SHP77 (cell line): ENCODE results near the gene NEDD4L.
"Not testable (repeated sequence)": the region's sequence is repeated elsewhere in the genome, so short reads cannot be mapped to it uniquely, and the experiment has no call there.

Source experiments
- DNase-seq, 2 experiments: peaks; one replicate each; lab custom pipeline; 2025; lab: John Stamatoyannopoulos, UW

Gene NEDD4L

DNA sequence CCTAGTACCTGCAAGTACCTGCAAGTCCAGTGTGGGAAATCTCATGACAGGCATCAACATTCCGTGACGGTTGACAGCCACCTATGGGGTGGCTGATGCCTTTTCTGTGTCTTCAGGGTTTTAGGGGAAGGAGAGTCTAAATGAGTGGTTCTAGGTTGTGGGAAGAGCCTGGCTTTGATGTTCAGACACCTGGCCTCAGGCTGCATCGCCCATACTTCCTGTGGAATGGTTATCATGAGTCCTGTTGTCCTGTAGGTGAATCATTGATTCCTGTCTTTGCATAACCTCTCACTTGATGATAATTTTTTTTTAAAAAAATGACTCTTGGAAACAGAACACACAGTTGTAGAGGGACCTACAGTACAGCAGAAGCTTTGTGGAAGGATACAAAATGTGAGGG is 108.9 kb downstream of the NEDD4L start:
- DNase-seq: no peak

DNA sequence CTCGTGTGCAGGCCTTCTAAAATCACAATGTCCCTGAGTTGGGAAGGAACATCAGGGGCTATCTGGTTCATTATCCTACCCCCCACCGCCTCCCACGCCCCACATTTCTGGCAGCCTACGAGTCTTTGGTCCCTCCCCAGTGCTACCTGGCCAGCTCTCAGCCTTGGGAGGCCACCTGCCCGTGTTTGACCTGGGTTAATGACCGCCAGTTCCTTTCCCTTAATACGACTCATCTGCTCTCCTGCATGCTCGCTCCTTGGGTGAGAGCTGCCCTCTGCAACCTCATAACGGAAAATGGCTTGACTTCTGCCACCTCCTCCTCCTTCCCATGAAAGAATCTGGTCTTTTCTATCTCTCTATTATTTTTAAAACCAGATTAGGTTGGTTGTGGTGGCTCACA is 112.5 kb downstream of the NEDD4L start:
- DNase-seq: no peak

DNA sequence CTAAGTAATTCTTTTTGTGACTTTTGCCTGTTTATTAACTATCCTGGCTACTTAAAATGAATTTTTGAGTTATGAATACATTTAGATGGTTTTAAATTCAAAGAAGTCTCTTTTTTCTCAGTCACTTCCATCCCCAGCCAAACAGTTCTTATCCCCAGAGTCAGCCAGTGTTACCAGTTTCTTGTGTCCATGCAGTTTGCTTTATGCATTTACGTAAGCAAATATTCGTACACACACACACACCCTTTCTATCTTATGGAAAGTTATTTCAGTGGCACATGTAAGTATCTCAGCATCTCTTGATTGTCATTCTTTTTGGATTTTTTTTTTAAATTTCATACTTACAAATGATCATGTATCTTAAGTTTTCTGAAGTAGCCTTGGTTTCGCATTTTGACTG is 113.2 kb downstream of the NEDD4L start:
- DNase-seq: no peak

DNA sequence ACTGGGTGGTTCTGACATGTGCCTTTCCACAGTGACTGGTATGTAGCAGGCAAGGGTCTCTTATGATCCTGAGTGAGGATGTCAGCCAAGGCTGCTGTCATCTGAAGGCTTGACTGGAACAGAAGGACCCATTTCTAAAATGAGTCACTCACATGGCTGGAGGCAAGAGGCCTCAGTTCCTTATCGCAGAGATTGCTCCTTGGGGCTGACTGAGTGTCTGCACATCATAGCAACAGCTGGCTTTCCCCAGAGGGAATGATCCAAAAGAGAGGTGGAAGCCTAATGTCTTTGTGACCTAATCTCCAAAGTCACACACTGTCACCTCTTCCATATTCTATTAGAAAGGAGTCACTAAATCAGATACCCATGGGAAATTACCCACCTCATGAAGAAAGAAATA is 114.0 kb downstream of the NEDD4L start:
- no peak for DNase-seq

DNA sequence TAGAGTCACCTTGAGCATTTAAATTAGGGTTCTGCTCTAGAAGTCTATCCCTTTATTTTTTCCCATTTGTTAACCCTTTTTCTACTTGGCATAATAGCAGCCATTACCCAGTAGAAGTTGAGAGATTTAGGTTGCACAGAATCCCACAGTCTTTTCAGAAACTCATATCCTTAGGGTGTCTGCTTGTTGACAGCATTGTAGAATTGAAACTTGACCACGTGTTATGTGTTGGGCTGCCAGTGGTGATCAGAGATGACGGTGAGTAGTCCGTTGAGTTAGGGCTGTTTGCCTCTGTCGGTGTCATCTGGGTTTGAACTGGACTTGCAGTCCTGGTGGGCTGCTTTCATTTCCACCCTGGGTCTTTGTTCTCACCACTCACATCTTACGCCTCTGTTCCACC is 114.4 kb downstream of the NEDD4L start:
- no peak for DNase-seq

DNA sequence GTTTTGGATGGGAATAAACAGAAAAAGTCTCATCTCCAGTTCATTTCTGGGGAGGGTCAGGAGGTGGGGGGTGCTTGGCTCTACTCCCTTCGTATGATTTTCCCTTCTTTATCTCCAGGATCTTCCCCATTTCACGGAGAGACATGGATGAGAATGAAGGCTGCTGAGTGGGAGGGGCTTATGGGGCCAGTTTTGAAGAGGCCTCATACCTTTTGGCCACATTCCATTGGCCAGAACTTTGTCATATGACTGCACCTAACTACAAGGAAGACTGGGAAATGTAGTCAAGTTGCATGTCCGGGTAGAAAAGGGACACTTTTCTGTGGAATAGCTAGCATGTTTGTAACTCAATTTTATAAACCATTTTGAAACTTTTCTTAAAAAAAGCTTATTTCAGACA is 117.6 kb downstream of the NEDD4L start:
- no peak for DNase-seq

DNA sequence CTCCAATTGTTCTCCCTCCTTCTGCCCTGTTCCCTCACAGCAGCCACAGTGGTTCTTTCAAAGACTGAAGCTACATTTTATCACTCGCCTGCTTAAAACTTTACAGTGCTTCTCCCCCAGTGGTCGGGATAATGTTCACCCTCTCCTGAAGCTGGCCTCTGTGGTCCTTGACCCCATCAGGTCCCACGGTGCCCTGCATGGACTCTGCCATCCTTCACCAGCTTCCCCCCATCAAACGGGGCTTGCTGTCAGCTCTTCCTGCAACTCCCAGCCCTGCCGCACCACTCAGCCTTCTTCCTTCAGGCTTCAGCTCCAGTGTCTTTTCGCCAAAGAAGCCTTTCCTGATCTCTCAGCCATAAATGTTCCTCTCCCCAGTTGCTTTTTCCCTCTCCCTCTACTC is 118.1 kb downstream of the NEDD4L start:
- no peak for DNase-seq

DNA sequence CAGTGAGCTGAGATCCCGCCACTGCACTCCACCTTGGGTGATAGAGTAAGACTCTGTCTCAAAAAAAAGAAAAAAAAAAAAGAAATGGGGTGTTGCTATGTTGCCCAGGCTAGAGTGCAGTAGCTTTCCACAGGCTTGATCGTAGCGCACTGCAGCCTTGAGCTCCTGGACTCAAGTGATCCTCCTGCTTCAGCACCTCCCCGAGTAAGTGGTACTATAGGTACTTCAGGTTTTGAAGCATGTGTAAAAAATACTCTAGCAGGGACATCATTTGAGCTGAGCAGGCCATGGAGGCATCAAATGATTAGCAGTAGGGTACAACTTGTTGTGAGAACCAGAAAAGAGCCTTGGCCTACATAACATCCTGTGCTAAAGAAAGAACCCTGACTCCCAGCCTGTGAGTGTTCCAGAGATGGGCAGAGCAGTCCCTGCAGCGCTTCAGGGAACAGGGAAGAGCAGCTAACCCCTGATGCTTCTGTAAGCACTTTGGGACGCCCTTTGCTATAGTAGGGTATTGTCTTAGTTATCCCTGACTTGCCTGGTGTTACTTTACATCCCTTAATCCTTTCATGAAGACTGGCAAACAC is 119.1 kb downstream of the NEDD4L start:
- DNase-seq: no peak

DNA sequence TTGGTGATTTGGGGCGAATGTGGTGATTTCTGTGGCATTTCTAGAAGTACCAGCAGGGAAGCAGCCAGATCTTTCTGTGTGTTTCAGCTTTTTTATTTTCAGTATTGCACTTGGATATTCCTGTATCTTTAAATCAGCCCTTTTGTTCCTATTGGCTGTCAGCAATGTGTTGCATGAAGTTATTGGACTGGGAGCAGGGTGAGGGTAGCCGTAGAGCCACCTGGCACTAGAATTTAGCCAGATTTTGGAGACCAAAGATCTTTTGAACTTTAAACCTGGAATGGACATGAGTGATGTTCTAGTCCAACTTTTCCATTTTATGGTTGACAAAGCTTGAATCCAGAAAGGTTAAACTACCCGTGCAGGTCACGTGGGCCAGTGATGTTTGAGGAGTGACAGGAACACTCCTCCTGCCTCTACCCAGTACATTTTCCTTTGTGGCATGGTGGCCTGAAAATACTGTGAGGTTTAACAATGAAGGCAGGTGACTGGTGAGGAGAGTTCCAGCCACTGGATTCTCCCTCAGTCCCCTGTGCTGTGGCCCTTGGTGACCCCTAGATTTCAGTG is 122.3 kb downstream of the NEDD4L start:
- no peak for DNase-seq

DNA sequence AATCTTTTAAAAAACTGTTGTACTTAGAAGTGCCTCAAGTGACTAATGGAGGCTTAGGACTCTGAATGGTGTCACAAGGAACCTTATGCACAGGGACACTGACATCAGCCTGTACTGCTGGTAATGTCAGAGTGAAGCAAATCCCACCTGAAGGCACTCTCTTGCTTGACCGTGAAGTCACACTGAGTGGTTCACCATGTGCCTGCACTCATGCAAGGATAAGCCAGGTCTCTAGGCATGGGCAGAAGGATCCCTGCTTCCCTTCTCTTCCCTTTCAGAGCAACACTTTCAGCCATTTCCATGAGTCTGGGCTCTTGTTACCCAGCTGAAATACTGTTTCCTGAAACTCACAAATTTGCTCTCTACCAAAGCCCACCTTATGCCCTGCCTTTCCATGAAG is 123.0 kb downstream of the NEDD4L start:
- no peak for DNase-seq

DNA sequence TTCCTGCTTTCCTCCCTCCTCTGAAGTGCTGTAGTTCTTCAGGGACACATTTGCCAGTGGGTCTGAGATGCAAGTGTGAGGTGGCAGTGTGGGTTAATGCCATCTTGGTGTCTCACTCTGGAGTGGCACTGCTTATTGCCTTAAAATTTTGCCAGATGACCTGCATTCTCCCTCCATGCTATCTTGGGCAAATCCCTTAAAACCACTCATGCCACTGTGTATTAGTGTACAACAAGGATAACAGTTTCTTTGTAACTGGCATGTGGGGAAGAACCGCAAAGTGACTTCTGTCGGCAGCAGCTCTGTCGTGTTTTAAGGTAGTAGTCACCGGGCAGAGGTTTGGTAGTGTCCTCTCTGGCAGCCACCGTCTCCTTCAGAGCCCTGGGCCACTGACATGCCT is 124.2 kb downstream of the NEDD4L start:
- no peak for DNase-seq

DNA sequence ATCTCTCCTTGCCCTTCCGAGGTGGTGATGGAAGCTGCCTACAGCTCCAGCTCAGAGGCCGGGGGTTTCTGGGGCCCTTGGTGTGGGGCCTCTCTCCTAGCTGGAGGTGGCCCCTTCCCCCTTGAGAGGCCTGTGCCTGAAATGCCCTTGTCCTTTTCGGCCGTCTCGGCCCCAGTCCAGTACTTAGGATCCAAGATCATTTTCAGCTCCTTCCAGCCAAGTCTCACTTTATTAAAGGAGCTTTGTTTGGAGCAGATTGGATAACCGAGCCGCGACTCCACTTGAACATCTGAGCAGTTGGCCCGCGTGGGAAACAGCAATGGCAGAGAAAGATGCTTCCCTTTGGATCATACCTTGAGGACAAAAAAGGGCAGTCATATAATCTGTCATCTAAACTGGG is 125.0 kb downstream of the NEDD4L start:
- DNase-seq: no peak

DNA sequence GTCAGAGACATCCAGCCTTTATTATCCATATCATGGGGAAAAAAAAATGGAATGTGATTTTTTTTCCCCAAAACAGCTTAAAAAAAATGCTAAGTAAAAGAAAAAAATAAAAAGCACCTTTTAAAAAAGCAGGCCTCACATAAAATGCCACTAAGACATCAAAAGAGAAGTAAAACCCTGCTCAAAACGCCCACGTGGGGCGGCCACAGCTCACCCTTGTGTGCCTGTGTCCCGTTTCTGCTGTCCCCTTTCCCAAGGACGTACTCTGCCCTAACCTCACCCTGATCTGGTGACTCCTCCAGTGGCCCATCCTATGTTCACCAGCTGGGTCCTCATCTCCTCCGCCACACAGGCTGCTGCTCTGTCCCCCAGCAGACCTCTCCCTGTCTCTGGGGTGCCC is 125.4 kb downstream of the NEDD4L start:
- no peak for DNase-seq

DNA sequence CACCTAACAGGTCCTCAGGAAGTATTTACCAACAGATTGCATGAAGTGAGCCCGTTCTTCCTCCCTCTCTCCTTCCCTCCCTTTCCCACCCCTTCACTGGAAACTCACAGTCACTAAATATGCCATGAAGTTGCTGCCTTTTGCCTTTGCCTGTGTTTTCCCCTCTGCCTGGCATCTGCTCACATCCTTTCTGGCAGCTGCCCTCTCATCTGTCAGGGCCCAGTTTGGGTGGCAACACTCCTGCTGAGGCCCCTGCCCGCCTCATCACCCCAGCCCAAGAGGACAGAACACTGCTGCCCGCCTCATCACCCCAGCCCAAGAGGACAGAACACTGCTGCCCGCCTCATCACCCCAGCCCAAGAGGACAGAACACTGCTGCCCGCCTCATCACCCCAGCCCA is 126.0 kb downstream of the NEDD4L start:
- not testable (repeated sequence) for DNase-seq

DNA sequence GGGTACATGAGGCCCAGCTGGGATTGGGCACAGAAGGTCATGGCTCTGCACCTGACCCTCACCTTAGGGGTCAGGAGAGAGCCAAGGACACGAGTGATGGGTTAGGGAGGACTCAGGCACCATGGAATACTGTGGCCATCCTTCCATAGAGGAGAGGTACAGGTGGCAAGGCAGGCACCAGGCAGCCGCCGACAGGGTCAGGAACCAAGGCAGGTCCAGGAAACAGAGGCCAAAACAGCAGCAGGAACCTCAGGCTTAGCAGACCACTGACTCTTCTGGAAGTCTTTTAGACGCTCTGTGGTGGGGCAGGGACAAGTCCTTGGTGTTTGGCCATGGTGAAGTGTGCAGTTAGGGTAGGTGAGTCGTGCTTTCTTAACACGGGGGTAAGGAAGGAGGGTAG is 128.0 kb downstream of the NEDD4L start:
- DNase-seq: no peak

DNA sequence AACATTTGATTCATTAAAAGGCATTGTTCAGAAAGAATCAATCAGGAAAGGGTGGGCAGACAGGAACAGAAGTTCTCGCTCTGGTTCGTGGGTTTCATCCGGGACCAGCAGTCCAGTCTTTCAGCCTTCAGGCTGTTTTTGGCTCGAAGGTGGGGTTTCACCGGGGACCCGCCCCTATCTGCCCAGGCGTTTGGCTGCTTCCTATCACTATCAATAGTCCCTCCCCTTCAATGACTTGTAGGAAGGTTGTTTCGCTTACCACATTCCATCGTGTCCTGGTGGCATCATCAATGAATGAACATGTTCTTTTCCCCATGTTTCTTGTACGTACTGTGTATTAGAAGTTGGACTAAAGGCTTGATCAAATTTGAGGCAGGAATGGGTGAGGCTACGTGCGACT is 130.3 kb downstream of the NEDD4L start:
- no peak for DNase-seq

DNA sequence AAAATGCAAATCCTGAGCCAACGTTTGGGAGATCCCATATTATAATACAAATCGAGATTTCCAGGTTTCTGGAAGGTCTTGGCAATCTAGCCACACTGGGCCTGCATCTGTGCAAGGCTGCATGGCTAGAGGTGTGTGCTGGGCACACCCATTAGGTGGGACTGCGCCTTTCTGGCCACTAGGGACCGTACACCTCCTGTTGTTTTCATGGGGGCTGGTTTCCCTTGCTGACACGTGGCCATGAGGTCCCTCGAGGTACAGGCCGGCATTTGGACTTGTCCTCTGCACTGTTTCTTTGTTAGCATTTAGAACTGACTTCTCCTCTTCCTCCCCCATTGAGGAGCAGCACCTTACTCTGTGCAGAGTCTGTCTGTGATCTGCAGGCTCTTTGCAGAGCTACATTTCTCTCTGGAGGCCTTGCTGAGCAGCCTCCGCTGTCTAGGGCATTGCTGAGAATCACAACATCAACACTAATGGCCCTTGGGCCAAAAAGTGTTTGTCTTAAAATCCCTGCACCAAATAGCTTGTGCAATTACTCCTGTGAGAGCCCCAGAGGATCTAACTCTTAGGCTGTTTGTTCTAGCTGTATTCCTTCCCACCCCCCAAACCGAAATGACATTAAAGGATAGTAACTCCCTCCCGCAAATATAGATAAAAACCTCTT is 131.2 kb downstream of the NEDD4L start:
- DNase-seq: no peak

DNA sequence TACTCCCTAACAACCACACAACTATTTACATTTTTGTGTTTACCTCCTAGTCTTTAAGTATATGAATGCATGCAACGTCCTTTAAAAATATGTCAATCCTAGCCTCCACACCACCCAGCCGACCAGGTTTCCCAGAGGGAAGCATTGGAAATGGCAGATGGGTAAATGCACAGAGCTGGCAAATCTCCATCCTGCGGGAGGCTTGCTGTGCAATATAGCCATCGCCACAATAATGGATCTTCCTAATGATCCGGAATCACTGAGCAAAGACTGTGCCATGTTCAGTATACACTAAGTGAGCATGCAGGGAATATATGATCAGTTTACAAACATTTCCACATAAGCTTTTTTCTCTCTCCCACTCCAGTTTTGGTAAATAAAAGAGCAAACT is 131.8 kb downstream of the NEDD4L start:
- DNase-seq: no peak

DNA sequence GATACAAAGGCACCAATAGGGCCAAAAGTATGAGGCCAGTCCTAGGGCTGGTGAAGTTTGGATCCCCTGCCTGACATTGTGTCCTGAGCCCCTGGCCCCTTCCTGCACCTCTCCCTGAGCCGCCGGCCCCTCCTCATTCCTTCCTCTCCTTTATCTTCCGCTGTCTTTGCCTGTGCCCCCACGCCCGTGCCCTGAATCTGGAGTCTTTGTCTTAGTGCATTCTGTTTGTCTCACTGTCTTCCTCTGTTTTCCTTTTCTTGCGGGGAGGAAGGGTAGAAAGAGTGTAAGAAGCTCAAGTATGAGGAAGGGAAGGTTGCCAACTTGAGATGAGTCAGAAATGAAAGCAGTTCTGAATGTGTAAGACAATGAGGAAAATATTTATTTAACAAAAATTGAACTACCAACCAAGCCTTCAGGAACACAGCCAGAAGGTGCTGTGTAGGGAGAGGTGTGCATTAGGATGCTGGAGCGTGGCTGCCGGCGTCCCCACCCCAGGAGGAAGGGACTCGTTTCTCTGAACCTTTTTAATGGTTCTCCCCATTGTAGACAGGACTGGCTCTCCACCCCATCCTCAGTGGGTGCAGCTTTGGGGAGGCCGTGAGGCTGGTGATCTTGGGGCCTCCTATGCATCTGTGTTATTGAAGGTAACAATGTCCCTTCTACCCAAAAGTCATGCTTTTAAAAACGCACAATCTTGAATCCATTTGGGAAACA is 133.1 kb downstream of the NEDD4L start:
- DNase-seq: no peak

DNA sequence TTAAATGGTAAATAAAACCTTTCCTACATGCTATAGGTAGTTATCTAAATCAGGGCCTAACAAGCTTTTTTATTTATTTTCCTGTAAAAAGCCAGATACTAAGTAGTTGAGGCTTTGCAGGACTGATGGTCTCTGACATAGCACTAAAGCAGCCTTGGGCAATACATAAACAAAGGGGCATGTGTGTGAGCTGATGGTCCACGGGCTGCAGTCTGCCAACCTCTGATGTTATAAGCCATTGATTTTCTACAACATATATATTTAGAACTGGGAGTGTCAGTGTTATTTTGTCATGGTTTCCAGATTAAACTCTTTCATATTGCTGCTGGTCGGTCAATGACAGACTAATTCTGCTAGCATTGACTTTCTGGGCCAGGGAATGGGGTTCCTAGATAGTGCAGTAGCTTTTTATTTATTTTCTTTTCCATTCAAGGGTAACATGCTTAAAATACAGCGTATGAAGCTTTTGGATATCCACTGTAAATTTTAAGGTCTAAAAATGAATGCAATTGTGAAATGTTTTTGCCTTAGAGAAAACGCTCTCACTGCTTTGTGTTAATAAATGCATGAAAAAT is 134.0 kb downstream of the NEDD4L start:
- DNase-seq: no peak

DNA sequence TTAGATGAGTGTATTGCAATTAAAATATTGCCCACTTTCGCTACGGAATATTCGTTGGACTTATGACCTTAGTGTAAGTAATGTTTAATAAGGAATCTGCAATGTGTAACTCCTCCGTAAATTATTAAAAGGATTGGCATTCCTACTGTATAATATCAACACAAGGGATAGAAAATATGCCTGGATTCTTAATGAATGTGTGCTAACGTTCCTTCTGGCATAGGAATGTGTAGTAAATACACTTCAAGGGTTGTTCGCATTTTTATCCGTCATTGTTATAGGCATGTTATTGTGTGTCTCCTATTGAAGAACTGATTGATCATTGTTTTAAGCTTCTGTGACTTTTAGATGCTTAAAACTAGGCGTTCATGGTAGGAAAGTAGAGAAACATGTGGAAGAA is 134.5 kb downstream of the NEDD4L start:
- DNase-seq: no peak

DNA sequence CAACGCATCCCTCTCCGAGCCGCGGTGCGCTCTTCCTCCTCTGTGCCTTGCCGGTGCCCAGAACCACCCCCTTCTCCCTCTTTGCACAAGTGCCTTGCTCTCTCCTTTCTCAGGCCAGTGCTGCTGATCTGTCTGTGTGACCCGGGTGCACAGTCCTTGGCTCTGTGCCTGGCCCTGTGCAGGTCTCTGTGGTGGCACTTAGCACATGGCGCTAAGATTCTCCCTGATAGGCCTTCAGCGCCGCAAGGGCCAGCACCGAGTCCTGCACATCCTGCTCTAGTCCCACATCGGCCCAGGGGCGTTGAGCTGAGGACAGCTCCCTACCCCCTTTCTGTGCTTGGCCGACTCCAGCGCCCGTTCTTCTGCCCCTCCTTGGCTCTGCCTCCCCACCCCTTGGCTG is 136.1 kb downstream of the NEDD4L start:
- no peak for DNase-seq

DNA sequence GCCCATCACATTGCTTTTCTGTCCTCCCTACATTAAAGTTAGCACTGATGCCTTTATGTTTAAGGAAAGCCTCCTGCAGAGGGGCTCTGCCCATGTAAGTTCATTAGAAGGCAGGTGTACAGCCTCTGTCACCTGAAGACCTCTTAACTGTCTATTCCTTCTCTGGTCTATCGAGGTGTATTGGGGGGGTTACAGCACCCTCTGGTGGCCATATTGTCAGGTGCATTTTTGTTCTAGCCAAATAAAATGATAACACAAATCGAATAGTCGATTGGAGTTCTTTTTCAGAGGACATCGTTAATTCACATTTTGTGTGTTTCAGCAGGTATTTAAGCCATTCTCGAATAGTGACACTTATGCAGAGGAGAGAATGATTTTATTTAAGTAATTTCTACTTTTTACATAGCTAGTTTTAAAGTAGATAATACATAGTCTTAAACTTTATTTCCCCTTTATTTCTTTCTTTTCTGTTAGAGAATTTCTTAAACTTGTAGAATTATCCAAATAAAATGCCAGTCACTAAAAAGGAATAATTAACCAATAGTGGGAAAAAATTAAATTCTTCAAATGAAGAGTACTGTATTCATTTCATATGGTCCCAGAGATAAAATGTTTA is 136.8 kb downstream of the NEDD4L start:
- DNase-seq: peak; percentile 17 to 24
